ENCODE measurements around the gene RAPGEF2.
"Not testable (repeated sequence)": the region's sequence is repeated elsewhere in the genome, so short reads cannot be mapped to it uniquely, and the experiment has no call there.

The RAPGEF2 gene

DNA sequence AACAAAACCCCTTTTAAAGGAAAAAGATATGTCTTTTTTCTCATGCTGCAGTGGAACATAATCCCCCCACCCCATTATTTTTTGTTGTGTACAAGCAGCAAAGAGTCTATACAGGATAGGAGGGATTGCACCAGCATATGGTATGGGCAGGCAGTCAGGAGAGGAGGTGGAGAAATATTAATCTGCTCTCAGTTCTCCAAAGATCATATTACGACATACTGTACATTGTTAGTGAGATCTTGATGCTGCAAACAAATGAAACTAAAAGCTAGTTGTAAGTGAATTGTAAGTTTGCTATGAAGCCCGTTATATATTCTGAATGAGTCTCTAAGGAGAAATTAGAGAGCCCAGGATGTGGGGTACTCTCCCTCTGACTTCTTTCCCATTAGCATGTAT, 75.3 kb downstream of the RAPGEF2 start:
- no peak for DNase-seq
- in situ Hi-C loops (cut with HindIII; ENCODE audit: low pct_ligation_motif_present, low pct_unique_long_range_greater_than_20kb, low sequenced_read_pairs), result loop anchor here (25.0 kb wide), 1 partner anchor 316 kb away; no protein-coding TSS in a partner anchor

DNA sequence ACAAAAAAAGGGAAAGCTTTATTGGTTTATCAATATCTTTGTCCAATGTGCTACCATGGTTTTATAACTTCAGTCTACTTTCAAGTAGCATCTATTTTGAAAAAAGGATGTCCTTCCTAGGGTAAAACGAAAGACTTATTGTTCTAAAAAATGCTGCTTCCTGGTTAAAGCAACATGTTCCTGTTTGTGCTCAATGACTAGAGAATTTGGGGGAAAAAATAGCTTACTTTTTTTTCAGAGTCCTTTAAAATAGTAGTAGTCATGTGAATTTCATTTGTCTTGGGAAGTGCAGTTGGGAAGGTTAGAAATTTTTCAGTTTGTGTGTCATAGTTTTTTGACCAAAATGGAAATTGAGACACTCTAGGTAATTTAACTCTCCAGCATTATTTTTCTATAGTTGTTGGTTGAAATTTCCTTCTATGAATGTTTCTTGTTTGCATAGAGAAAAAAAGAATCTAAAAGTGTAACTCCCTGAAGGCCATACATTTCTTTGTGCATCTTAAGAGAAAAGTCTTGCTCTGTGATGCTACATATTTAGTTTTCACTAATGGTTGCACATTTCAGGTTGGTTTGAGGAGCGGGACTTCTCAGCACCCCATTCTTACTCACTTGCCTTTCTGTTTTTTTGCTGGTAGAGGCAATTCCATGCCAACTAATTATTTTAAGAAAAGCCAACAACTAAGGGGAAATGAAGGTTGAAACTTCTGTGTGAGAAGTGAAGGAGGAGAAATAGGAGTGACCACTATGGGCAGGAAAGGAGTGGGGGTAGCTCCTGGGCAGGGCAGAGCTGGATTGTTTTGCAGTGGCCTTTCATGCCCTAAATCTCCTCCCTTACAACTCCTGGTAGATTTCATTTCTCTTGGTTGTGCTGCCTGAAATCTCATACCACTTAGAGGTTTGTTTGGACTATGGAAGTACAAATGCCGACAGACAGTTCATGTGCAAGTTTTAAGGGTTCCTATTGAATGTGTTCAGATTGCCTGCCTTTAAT, 76.4 kb downstream of the RAPGEF2 start:
- in situ Hi-C loops (cut with HindIII; ENCODE audit: low pct_ligation_motif_present, low pct_unique_long_range_greater_than_20kb, low sequenced_read_pairs), result loop anchor here (25.0 kb wide), 1 partner anchor 317 kb away; no protein-coding TSS in a partner anchor
- DNase-seq, result no peak

- in situ Hi-C loops (cut with HindIII; ENCODE audit: low pct_ligation_motif_present, low pct_unique_long_range_greater_than_20kb, low sequenced_read_pairs), result loop anchor here (25.0 kb wide), 1 partner anchor 322 kb away; no protein-coding TSS in a partner anchor
- not testable (repeated sequence) for DNase-seq
Observed at GRCh38 chr4:159183885-159184605, 81.2 kb downstream of the RAPGEF2 start.

DNA sequence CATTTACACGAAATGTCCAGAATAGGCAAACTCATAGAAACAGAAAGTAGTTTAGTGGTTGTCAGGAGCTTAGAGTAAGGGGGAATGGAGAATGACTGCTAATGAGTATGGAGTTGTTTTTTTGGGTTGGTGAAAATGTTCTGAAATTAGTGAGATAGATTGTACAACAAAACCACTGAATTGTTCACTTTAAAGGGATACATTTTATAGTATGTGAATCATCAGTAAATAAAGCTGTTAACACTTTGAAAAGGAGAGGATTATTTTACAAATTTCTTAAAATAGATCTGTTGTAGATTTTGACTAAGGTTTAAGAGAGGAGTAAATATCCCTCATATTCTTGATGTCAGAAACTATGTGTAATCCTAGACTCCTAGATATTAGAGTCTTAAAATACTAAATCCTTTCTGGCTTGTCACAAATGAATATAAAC, 82.7 kb downstream of the RAPGEF2 start:
- DNase-seq, result no peak
- in situ Hi-C loops (cut with HindIII; ENCODE audit: low pct_ligation_motif_present, low pct_unique_long_range_greater_than_20kb, low sequenced_read_pairs), result loop anchor here (25.0 kb wide), 1 partner anchor 323 kb away; no protein-coding TSS in a partner anchor

DNA sequence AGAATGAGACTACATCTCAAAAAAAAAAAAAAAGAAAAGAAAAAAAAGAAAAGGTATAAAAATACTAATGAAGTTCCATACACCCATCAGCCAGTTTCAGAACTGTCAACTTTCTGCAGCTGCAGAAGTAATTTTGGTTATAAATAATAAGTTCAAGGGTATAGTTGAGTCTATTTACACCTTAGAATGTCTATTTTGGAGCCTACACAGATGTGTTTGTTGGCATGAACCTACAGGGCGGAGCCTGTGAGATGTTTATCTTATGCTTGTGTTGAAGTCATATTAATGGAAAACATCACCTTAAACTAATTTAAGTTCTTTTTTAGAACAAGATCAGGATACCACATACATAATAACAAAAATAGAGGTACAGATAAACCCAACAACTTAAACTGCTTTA, 85.8 kb downstream of the RAPGEF2 start:
- DNase-seq, result no peak
- in situ Hi-C loops (cut with HindIII; ENCODE audit: low pct_ligation_motif_present, low pct_unique_long_range_greater_than_20kb, low sequenced_read_pairs), result loop anchor here (25.0 kb wide), 1 partner anchor 326 kb away; no protein-coding TSS in a partner anchor

DNA sequence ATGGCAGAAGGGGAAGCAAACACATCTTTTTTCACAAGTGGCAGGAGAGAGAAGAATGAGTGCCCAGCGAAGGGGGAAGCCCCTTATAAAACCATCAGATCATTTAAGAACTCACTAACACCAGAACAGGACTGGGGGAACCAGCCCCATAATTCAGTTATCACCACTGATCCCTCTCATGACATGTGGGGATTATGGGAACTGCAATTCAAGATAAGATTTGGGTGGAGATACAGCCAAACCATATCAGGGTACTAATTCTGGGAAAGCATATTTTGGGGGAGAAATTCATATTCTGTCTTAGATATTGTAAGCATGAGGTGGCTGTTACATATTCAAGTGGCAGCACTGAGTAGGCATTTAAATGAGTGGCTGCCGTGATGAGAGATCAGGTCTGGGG, 87.8 kb downstream of the RAPGEF2 start:
- in situ Hi-C loops (cut with HindIII; ENCODE audit: low pct_ligation_motif_present, low pct_unique_long_range_greater_than_20kb, low sequenced_read_pairs), result loop anchor here (25.0 kb wide), 1 partner anchor 328 kb away; no protein-coding TSS in a partner anchor

GRCh38 chr4:159191989-159192388, 89.1 kb downstream of the RAPGEF2 start:
- DNase-seq, result peak; percentile 78
- in situ Hi-C loops (cut with HindIII; ENCODE audit: low pct_ligation_motif_present, low pct_unique_long_range_greater_than_20kb, low sequenced_read_pairs), result loop anchor here (25.0 kb wide), 1 partner anchor 330 kb away; no protein-coding TSS in a partner anchor

More for the DNA sequence above, 87.8 kb downstream of the RAPGEF2 start:
- DNase-seq, result no peak

- DNase-seq, result no peak
- in situ Hi-C loops (cut with HindIII; ENCODE audit: low pct_ligation_motif_present, low pct_unique_long_range_greater_than_20kb, low sequenced_read_pairs), result loop anchor here (25.0 kb wide), 1 partner anchor 331 kb away; no protein-coding TSS in a partner anchor
Observed at GRCh38 chr4:159193046-159193620, 90.3 kb downstream of the RAPGEF2 start.

DNA sequence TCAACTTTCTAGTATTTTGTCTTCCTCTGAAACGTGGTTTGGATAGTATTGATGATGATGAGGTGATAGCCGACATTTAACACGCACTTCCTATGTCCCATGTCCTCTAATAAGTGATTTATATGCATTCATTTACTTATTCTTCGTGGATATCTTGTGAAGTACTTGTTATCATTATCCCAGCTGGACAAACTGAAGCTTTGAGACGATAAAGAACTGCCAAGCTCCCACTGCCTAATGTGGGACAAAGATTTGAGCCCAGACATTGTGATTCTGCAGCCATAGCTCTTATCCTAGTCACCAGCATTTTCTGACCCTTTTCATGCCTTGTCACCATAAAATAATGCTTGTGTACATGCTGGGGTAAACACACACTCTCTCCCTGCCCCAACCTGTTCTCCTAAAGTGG, 92.5 kb downstream of the RAPGEF2 start:
- in situ Hi-C loops (cut with HindIII; ENCODE audit: low pct_ligation_motif_present, low pct_unique_long_range_greater_than_20kb, low sequenced_read_pairs), result loop anchor here (25.0 kb wide), 1 partner anchor 333 kb away; no protein-coding TSS in a partner anchor
- no peak for DNase-seq

GRCh38 chr4:159197260-159197884, 94.5 kb downstream of the RAPGEF2 start:
- no peak for DNase-seq
- in situ Hi-C loops (cut with HindIII; ENCODE audit: low pct_ligation_motif_present, low pct_unique_long_range_greater_than_20kb, low sequenced_read_pairs), result loop anchor here (25.0 kb wide), 1 partner anchor 335 kb away; no protein-coding TSS in a partner anchor

DNA sequence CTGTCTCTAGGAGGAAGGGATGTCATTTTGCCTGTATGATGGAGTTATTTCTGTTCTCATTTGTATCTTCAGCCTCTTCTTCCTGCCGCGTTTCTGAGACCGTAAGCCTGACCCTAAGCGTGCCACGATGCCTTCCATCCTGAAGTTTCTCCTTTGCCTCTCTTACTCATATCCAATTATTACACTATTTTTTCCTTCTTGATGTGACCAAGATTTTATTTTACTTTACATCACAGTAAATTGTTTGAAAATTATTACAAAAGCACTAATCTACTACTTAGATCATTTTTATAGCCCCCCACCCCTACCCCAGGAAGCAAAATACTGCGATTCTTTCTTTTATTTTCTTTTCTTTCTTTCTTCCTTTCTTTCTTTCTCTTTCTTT, 95.0 kb downstream of the RAPGEF2 start:
- in situ Hi-C loops (cut with HindIII; ENCODE audit: low pct_ligation_motif_present, low pct_unique_long_range_greater_than_20kb, low sequenced_read_pairs), result loop anchor here (25.0 kb wide), 1 partner anchor 336 kb away; no protein-coding TSS in a partner anchor
- DNase-seq, result no peak

DNA sequence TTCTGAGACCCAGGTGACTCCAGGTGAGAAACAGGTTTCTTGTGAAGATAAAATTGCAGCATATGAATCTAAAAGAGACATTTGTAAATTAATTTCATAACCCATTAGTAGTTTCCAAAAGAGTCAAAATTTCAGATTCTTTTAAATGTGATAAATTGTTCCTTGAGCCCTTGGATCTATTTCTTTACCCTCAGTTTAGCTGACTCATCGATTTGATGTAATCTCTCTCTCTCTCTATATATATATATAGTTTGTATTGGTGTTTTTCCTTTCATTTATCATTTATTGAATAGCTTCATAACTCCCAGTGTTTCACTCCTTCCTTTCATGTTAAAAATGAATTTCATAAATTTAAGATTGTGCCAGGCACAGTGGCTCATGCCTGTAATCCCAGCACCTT, 96.9 kb downstream of the RAPGEF2 start:
- in situ Hi-C loops (cut with HindIII; ENCODE audit: low pct_ligation_motif_present, low pct_unique_long_range_greater_than_20kb, low sequenced_read_pairs), result loop anchor here (25.0 kb wide), 1 partner anchor 338 kb away; no protein-coding TSS in a partner anchor
- DNase-seq, result no peak

- in situ Hi-C loops (cut with HindIII; ENCODE audit: low pct_ligation_motif_present, low pct_unique_long_range_greater_than_20kb, low sequenced_read_pairs), result no loop called here
- no peak for DNase-seq
Observed at GRCh38 chr4:159201168-159201567, 98.3 kb downstream of the RAPGEF2 start.

- in situ Hi-C loops (cut with HindIII; ENCODE audit: low pct_ligation_motif_present, low pct_unique_long_range_greater_than_20kb, low sequenced_read_pairs), result no loop called here
- no peak for DNase-seq
Observed at GRCh38 chr4:159204566-159204965, 101.7 kb downstream of the RAPGEF2 start.

DNA sequence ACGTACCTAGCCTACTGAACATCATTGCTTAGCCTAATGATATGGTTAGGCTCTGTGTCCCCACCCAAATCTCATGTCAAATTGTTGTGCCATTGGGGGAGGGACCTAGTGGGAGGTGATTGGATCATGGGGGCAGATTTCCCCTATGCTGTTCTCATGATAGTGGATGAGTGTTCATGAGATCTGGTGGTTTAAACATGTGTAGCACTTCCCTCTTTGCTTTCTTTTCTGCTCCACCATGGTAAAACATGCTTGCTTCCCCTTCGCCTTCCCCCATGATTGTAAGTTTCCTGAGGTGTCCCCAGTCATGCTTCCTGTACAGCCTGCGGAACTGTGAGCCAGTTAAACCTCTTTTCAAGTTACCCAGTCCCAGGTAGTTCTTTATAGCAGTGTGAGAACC, 102.6 kb downstream of the RAPGEF2 start:
- in situ Hi-C loops (cut with HindIII; ENCODE audit: low pct_ligation_motif_present, low pct_unique_long_range_greater_than_20kb, low sequenced_read_pairs), result no loop called here
- DNase-seq, result no peak

- no peak for DNase-seq
- in situ Hi-C loops (cut with HindIII; ENCODE audit: low pct_ligation_motif_present, low pct_unique_long_range_greater_than_20kb, low sequenced_read_pairs), result no loop called here
Observed at GRCh38 chr4:159206427-159206871, 103.6 kb downstream of the RAPGEF2 start.

DNA sequence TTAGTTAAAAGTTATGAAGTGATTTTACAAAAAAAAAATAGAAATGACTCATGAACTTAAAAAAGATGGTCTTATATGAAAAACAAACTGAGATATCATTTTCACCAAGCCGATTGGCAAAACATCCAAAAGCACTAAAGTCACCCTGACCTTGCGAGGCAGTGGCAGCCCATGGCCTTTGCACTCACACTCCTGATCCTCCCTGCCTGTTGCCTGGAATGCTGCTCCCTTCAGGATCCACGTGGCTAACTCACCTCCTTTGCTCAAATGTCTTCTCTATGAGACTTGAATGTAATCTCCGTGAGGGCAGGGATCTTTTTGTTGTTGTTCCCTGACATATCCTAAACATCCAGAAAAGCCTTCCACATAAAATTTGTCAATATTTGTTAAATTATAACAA, 106.4 kb downstream of the RAPGEF2 start:
- in situ Hi-C loops (cut with HindIII; ENCODE audit: low pct_ligation_motif_present, low pct_unique_long_range_greater_than_20kb, low sequenced_read_pairs), result no loop called here
- no peak for DNase-seq

- in situ Hi-C loops (cut with HindIII; ENCODE audit: low pct_ligation_motif_present, low pct_unique_long_range_greater_than_20kb, low sequenced_read_pairs), result no loop called here
- no peak for DNase-seq
Observed at GRCh38 chr4:159210975-159211374, 108.1 kb downstream of the RAPGEF2 start.
